HEK293 (cell line): ENCODE results near the gene MASP2.

Experiments
- AEBP2 ChIP-seq: fragments of 450-650 bp; formaldehyde crosslinking; IDR thresholded peaks from 2 replicates; pipeline ENCODE4 v1.5.1; 2016; ENCODE audit warnings: missing biosample characterization, missing genetic modification characterization, borderline replicate concordance
- KLF8 ChIP-seq: fragments of 450-650 bp; formaldehyde crosslinking; IDR thresholded peaks from 2 replicates; pipeline ENCODE4 v1.5.1; 2016; ENCODE audit warnings: missing biosample characterization, missing genetic modification characterization
- OSR2 ChIP-seq: fragments of 450-650 bp; formaldehyde crosslinking; IDR thresholded peaks from 2 replicates; pipeline ENCODE4 v1.5.1; 2016; ENCODE audit warnings: missing biosample characterization, missing genetic modification characterization
- SCRT2 ChIP-seq: fragments of 450-650 bp; formaldehyde crosslinking; IDR thresholded peaks from 2 replicates; pipeline ENCODE4 v1.5.1; 2016; ENCODE audit warnings: missing biosample characterization, missing genetic modification characterization
- TCF7L2 ChIP-seq: IDR thresholded peaks from 2 replicates; pipeline ENCODE4 v1.6.1; 2011; ENCODE audit warnings: low read depth, mild to moderate bottlenecking, inconsistent platforms, low read length, moderate library complexity, borderline replicate concordance
- TSHZ1 ChIP-seq: fragments of 450-650 bp; formaldehyde crosslinking; IDR thresholded peaks from 2 replicates; pipeline ENCODE4 v1.5.1; 2016; ENCODE audit warnings: missing biosample characterization, missing genetic modification characterization, borderline replicate concordance
- YY1 ChIP-seq: fragments of 450-650 bp; formaldehyde crosslinking; IDR thresholded peaks from 2 replicates; pipeline ENCODE4 v1.5.1; 2018; ENCODE audit warnings: missing biosample characterization, missing genetic modification characterization
- ZBTB1 ChIP-seq: fragments of 450-650 bp; formaldehyde crosslinking; IDR thresholded peaks from 2 replicates; pipeline ENCODE4 v1.5.1; 2016; ENCODE audit warnings: missing biosample characterization, missing genetic modification characterization
- ZBTB6 ChIP-seq: fragments of 450-650 bp; formaldehyde crosslinking; IDR thresholded peaks from 2 replicates; pipeline ENCODE4 v1.5.1; 2017; ENCODE audit warnings: missing biosample characterization, missing genetic modification characterization
- ZIC2 ChIP-seq: fragments of 450-650 bp; formaldehyde crosslinking; IDR thresholded peaks from 2 replicates; pipeline ENCODE4 v1.5.1; 2016; ENCODE audit warnings: missing biosample characterization, missing genetic modification characterization
- ZNF175 ChIP-seq: fragments of 450-650 bp; formaldehyde crosslinking; IDR thresholded peaks from 2 replicates; pipeline ENCODE4 v1.5.1; 2016; ENCODE audit warnings: missing biosample characterization, missing genetic modification characterization
- ZNF202 ChIP-seq: fragments of 450-650 bp; formaldehyde crosslinking; IDR thresholded peaks from 2 replicates; pipeline ENCODE4 v1.5.1; 2016; ENCODE audit warnings: missing biosample characterization, missing genetic modification characterization, borderline replicate concordance
- ZNF223 ChIP-seq: fragments of 450-650 bp; formaldehyde crosslinking; IDR thresholded peaks from 2 replicates; pipeline ENCODE4 v1.5.1; 2016; ENCODE audit warnings: missing biosample characterization, missing genetic modification characterization
- ZNF239 ChIP-seq: fragments of 450-650 bp; formaldehyde crosslinking; IDR thresholded peaks from 2 replicates; pipeline ENCODE4 v1.5.1; 2016; ENCODE audit warnings: missing biosample characterization, missing genetic modification characterization
- ZNF350 ChIP-seq: fragments of 450-650 bp; formaldehyde crosslinking; IDR thresholded peaks from 2 replicates; pipeline ENCODE4 v1.5.0; 2017; ENCODE audit warnings: missing biosample characterization, mild to moderate bottlenecking, missing genetic modification characterization
- ZNF416 ChIP-seq: fragments of 450-650 bp; formaldehyde crosslinking; IDR thresholded peaks from 2 replicates; pipeline ENCODE4 v1.5.1; 2016; ENCODE audit warnings: missing biosample characterization, missing genetic modification characterization
- ZNF426 ChIP-seq: fragments of 450-650 bp; formaldehyde crosslinking; IDR thresholded peaks from 2 replicates; pipeline ENCODE4 v1.5.1; 2017; ENCODE audit warnings: missing biosample characterization, missing genetic modification characterization, mild to moderate bottlenecking, inconsistent platforms, moderate library complexity
- ZNF488 ChIP-seq: fragments of 450-650 bp; formaldehyde crosslinking; IDR thresholded peaks from 2 replicates; pipeline ENCODE4 v1.5.1; 2016; ENCODE audit warnings: missing biosample characterization, missing genetic modification characterization
- ZNF548 ChIP-seq: fragments of 450-650 bp; formaldehyde crosslinking; IDR thresholded peaks from 2 replicates; pipeline ENCODE4 v1.5.1; 2016; ENCODE audit warnings: missing biosample characterization, missing genetic modification characterization
- ZNF555 ChIP-seq: fragments of 450-650 bp; formaldehyde crosslinking; conservative IDR thresholded peaks from 2 replicates; pipeline ENCODE4 v1.5.1; 2017; ENCODE audit warnings: missing biosample characterization, mild to moderate bottlenecking, missing genetic modification characterization, inconsistent platforms
- ZNF560 ChIP-seq: fragments of 450-650 bp; formaldehyde crosslinking; IDR thresholded peaks from 2 replicates; pipeline ENCODE4 v1.5.1; 2017; ENCODE audit warnings: missing biosample characterization, missing genetic modification characterization, borderline replicate concordance
- ZNF580 ChIP-seq: fragments of 450-650 bp; formaldehyde crosslinking; IDR thresholded peaks from 2 replicates; pipeline ENCODE4 v1.5.1; 2016; ENCODE audit warnings: missing biosample characterization, missing genetic modification characterization
- ZNF596 ChIP-seq: fragments of 450-650 bp; IDR thresholded peaks from 2 replicates; pipeline ENCODE4 v1.5.0; 2018; ENCODE audit warnings: missing biosample characterization, mild to moderate bottlenecking, missing genetic modification characterization, moderate library complexity
- ZNF621 ChIP-seq: fragments of 450-650 bp; formaldehyde crosslinking; IDR thresholded peaks from 2 replicates; pipeline ENCODE4 v1.5.1; 2017; ENCODE audit warnings: missing biosample characterization, missing genetic modification characterization
- ZNF629 ChIP-seq: fragments of 450-650 bp; formaldehyde crosslinking; IDR thresholded peaks from 2 replicates; pipeline ENCODE4 v1.5.1; 2017; ENCODE audit warnings: missing biosample characterization, missing genetic modification characterization
- ZNF776 ChIP-seq: fragments of 450-650 bp; formaldehyde crosslinking; IDR thresholded peaks from 2 replicates; pipeline ENCODE4 v1.5.0; 2017; ENCODE audit warnings: missing biosample characterization, missing genetic modification characterization, borderline replicate concordance
- ZNF843 ChIP-seq: fragments of 450-650 bp; formaldehyde crosslinking; IDR thresholded peaks from 2 replicates; pipeline ENCODE4 v1.5.1; 2016; ENCODE audit warnings: missing biosample characterization, missing genetic modification characterization
- ZSCAN18 ChIP-seq: fragments of 450-650 bp; formaldehyde crosslinking; IDR thresholded peaks from 2 replicates; pipeline ENCODE4 v1.5.1; 2016; ENCODE audit warnings: missing biosample characterization, missing genetic modification characterization
- ZSCAN23 ChIP-seq: fragments of 450-650 bp; formaldehyde crosslinking; IDR thresholded peaks from 2 replicates; pipeline ENCODE4 v1.5.1; 2016; ENCODE audit warnings: missing biosample characterization, missing genetic modification characterization
- ZSCAN4 ChIP-seq: fragments of 450-650 bp; formaldehyde crosslinking; IDR thresholded peaks from 2 replicates; pipeline ENCODE4 v1.5.1; 2017; ENCODE audit warnings: missing biosample characterization, missing genetic modification characterization

Gene MASP2

GRCh38 chr1:11012260-11013159 is 34.5 kb downstream of the MASP2 start, which contains the start of gene TARDBP (continued):
- TF ChIP-seq ZNF488 (tag by site-specific recombination) (no peak), ZNF426 (tag by site-specific recombination) (no peak), OSR2 (tag by site-specific recombination) (peak; percentile 11; the same call in 1 of the 2 replicates), ZNF629 (tag by site-specific recombination) (peak; percentile 72), ZNF560 (tag by site-specific recombination) (no peak), ZNF843 (tag by site-specific recombination) (peak; percentile 57; the same call in 1 of the 2 replicates), ZSCAN23 (tag by site-specific recombination) (0 out of 2 replicates have a peak, but pooled peaks have one; percentile 45), ZIC2 (tag by site-specific recombination) (no peak), ZNF548 (tag by site-specific recombination) (no peak), ZNF596 (no peak), ZNF239 (tag by site-specific recombination) (0 out of 2 replicates have a peak, but pooled peaks have one; percentile 17), ZNF416 (tag by site-specific recombination) (no peak), ZSCAN4 (no peak), ZSCAN18 (tag by site-specific recombination) (no peak), ZNF202 (tag by site-specific recombination) (no peak), TSHZ1 (tag by site-specific recombination) (no peak), ZNF350 (tag by site-specific recombination) (no peak), TCF7L2 (no peak), ZBTB1 (tag by site-specific recombination) (no peak), ZNF580 (tag by site-specific recombination) (no peak; the same call in 1 of the 2 replicates), ZBTB6 (peak; percentile 26; the same call in 1 of the 2 replicates), YY1 (tag by site-specific recombination) (peak; percentile 90), ZNF223 (tag by site-specific recombination) (peak; percentile 11; the same call in 1 of the 2 replicates), KLF8 (tag by site-specific recombination) (peak; percentile 91), AEBP2 (tag by site-specific recombination) (no peak), ZNF776 (tag by site-specific recombination) (no peak), ZNF621 (no peak), ZNF555 (no peak), ZNF175 (tag by site-specific recombination) (no peak), SCRT2 (peak; percentile 73; the same call in 1 of the 2 replicates)
